Keratinocyte (primary cell): Measurements from ENCODE around the gene UBAC2. TPM values are rescaled to one million over a fixed set of nuclear protein-coding genes. Genes with fewer than 3 reads are reported as not detected.

Experiments
- DNase-seq: peaks from one replicate; pipeline ENCODE4 v3.0.0-alpha.2; 2011; ENCODE audit warnings: low read depth, missing footprints, low spot score
- FAIRE-seq: peaks from 2 replicates; lab custom pipeline; 2011; peaks lifted over from hg19 to GRCh38; lab: Jason Lieb, UNC
- H2AFZ ChIP-seq: 2 replicates; pipeline ENCODE4 v1.6.0; 2012; ENCODE audit warnings: low read length, control low read depth, inconsistent platforms; ENCODE audit not compliant: control insufficient read depth
- H3K27ac ChIP-seq: 2 replicates; pipeline ENCODE4 v1.5.1; 2011; ENCODE audit warnings: low read length; ENCODE audit not compliant: control insufficient read depth, insufficient read depth
- H3K27me3 ChIP-seq: 3 replicates; pipeline ENCODE4 v1.6.0; 2011; ENCODE audit warnings: low read length; ENCODE audit not compliant: control insufficient read depth, insufficient read depth; ENCODE audit errors: extremely low read depth
- H3K36me3 ChIP-seq, 2 experiments: 2 replicates in 1 of 2; 3 replicates in 1 of 2; pipeline ENCODE4 v1.5.1; 2011; ENCODE audit warnings: low read length in 2 of 2, mild to moderate bottlenecking in 1 of 2; ENCODE audit not compliant: control insufficient read depth in 2 of 2, insufficient read depth in 2 of 2; ENCODE audit errors: extremely low read depth in 1 of 2
- H3K4me1 ChIP-seq: 3 replicates; pipeline ENCODE4 v1.5.1; 2011; ENCODE audit warnings: low read length; ENCODE audit not compliant: control insufficient read depth, insufficient read depth; ENCODE audit errors: extremely low read depth
- H3K4me2 ChIP-seq: 3 replicates; pipeline ENCODE4 v1.6.0; 2011; ENCODE audit warnings: low read depth, low read length; ENCODE audit not compliant: control insufficient read depth, insufficient read depth; ENCODE audit errors: extremely low read depth
- H3K4me3 ChIP-seq, 3 experiments: fragments of 200-600 bp in 1 of 3; sonication (generic) in 1 of 3; 2 replicates in 2 of 3; 3 replicates in 1 of 3; pipeline ENCODE4 v1.5.1; 2011 to 2016; ENCODE audit warnings: low read length in 3 of 3, mild to moderate bottlenecking in 3 of 3, control low read depth in 2 of 3, inconsistent platforms in 1 of 3, low read depth in 1 of 3, mixed read lengths in 1 of 3, mixed run types in 1 of 3, moderate library complexity in 1 of 3; ENCODE audit not compliant: control insufficient read depth in 2 of 3, insufficient read depth in 2 of 3; ENCODE audit errors: extremely low read depth in 1 of 3
- H3K79me2 ChIP-seq: 2 replicates; pipeline ENCODE4 v1.6.0; 2012; ENCODE audit warnings: low read length; ENCODE audit not compliant: control insufficient read depth, insufficient read depth
- H3K9ac ChIP-seq: 3 replicates; pipeline ENCODE4 v1.6.0; 2011; ENCODE audit warnings: low read length; ENCODE audit not compliant: control insufficient read depth, insufficient read depth; ENCODE audit errors: extremely low read depth
- H3K9me1 ChIP-seq: 3 replicates; pipeline ENCODE4 v1.6.0; 2011; ENCODE audit warnings: low read length; ENCODE audit not compliant: control insufficient read depth, insufficient read depth; ENCODE audit errors: extremely low read depth
- H3K9me3 ChIP-seq: 2 replicates; pipeline ENCODE4 v1.5.1; 2012; ENCODE audit warnings: low read depth, low read length; ENCODE audit not compliant: control insufficient read depth
- H4K20me1 ChIP-seq: 3 replicates; pipeline ENCODE4 v1.6.0; 2011; ENCODE audit warnings: low read length; ENCODE audit not compliant: control insufficient read depth, insufficient read depth; ENCODE audit errors: extremely low read depth
- EZH2 ChIP-seq: IDR thresholded peaks from one replicate; pipeline ENCODE4 v1.6.1; 2012; ENCODE audit warnings: inconsistent platforms, mild to moderate bottlenecking, low read length, moderate library complexity
- dilution Hi-C: fragments of 300-500 bp; cut with MboI; formaldehyde crosslinking; loops from one replicate; pipeline ENCODE4 v1.7.0; 2020; ENCODE audit warnings: low sequenced_read_pairs; ENCODE audit not compliant: extremely low pct_ligation_motif_present
- polyA plus RNA-seq, 5 experiments: library from polyadenylated mRNA; depleted of rRNA in 3 of 5; stranded (reverse) in 3 of 5; stranded (forward) in 1 of 5; unstranded in 1 of 5; fragments of >200 nt; gene quantifications; 1 replicate in 1 of 5; 2 replicates in 3 of 5; 3 replicates in 1 of 5; pipeline versions ENCODE4 v1.2.1 to v1.2.3, GENCODE V29; 2011 to 2012; ENCODE audit warnings: missing spikeins in 2 of 5, low read depth in 1 of 5, low replicate concordance in 1 of 5
- TF ChIP-seq, protein P1 (sequence below), 3 experiments: IDR thresholded peaks in 1 of 3; conservative IDR thresholded peaks in 1 of 3; optimal IDR thresholded peaks in 1 of 3; 2 replicates in 2 of 3; 3 replicates in 1 of 3; pipeline versions ENCODE3 to v1.5.1; 2011; ENCODE audit warnings: low read length in 3 of 3, mild to moderate bottlenecking in 3 of 3, moderate library complexity in 2 of 3, control low read depth in 1 of 3, inconsistent platforms in 1 of 3; ENCODE audit not compliant: insufficient read depth in 2 of 3; ENCODE audit errors: extremely low read depth in 1 of 3

The UBAC2 gene
- polyA plus RNA-seq, 1 donor (not counting 4 experiments of a cell fraction or from before 2014, with no cell fraction given): 104 TPM

DNA sequence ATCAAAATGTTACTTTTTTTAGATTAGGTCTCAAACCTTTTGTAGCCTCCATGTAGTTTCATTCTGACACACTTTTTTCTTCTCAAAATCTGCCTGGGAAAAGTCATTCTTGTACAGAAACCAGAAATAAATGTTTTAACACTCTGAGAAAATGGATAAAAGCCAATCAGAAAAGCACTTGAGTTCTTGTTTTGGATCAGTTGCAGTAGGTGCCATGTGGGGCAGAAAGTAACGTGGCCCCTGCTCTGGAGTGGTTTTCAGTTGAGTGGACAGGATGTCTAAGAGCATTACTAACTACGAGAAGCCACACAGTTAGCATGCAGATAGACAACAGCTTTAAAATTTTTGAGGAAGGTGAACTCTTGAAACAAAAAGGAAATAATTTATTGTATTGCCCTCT is 87.4 kb downstream of the UBAC2 start:
- Histone ChIP-seq H3K27ac (no peak overlapping the region), H3K9me3 (no peaks in the 10 kb centered on the region), H3K4me1 (peaks cover 13% of the 10 kb centered on the region), H3K27me3 (no peaks in the 10 kb centered on the region), H3K4me3 (no peak overlapping the region), H3K79me2 (no peaks in the 10 kb centered on the region), H3K9me1 (no peaks in the 10 kb centered on the region), H3K4me2 (no peak overlapping the region), H3K9ac (no peak overlapping the region), H4K20me1 (peaks cover 3% of the 10 kb centered on the region), H2AFZ (no peak overlapping the region), H3K36me3 (peaks cover 0 to 2% of the 10 kb centered on the region in 2 experiments)
- DNase-seq (no peak), FAIRE-seq (no peak)
- dilution Hi-C loops: no loop called here
- TF ChIP-seq EZH2: no peak
- TF ChIP-seq, protein P1, sequence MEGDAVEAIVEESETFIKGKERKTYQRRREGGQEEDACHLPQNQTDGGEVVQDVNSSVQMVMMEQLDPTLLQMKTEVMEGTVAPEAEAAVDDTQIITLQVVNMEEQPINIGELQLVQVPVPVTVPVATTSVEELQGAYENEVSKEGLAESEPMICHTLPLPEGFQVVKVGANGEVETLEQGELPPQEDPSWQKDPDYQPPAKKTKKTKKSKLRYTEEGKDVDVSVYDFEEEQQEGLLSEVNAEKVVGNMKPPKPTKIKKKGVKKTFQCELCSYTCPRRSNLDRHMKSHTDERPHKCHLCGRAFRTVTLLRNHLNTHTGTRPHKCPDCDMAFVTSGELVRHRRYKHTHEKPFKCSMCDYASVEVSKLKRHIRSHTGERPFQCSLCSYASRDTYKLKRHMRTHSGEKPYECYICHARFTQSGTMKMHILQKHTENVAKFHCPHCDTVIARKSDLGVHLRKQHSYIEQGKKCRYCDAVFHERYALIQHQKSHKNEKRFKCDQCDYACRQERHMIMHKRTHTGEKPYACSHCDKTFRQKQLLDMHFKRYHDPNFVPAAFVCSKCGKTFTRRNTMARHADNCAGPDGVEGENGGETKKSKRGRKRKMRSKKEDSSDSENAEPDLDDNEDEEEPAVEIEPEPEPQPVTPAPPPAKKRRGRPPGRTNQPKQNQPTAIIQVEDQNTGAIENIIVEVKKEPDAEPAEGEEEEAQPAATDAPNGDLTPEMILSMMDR (optimal IDR thresholded peaks at IDR 0.05 in 1 of 3, IDR thresholded peaks at IDR 0.05 in 1 of 3, conservative IDR thresholded peaks at IDR 0.05 in 1 of 3; ENCODE audit: extremely low read depth in 1 of 3, insufficient read depth in 2 of 3, low read length in 3 of 3): no peak

DNA sequence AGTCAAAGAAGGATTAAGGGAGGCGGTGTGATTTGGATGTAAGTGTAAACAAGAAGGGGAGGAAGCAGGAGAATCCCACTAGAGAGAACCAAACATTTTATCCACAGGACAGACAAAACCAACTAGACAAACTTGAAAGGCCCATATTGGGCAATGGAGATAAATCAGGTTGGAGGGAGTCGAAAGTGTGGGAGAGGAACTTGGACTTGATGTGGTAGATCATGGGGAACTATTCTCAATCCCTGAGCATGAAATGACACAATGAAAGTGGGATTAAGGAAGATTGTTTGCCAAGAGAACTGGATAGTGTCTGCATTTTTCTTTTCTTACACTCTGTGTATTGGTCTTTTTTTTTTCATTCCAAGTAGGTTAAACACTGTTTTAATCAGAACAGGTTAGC is 88.6 kb downstream of the UBAC2 start:
- no peak overlapping the region for H3K4me2 ChIP-seq
- H2AFZ ChIP-seq: no peak overlapping the region
- no peak overlapping the region for H3K9ac ChIP-seq
- FAIRE-seq (no peak), DNase-seq (no peak)
- dilution Hi-C loops: no loop called here
- H3K9me3 ChIP-seq: no peaks in the 10 kb centered on the region
- H3K4me3 ChIP-seq: no peak overlapping the region
- peaks cover 0 to 2% of the 10 kb centered on the region in 2 experiments for H3K36me3 ChIP-seq
- H3K27me3 ChIP-seq: no peaks in the 10 kb centered on the region
- peaks cover 13% of the 10 kb centered on the region for H3K4me1 ChIP-seq
- H3K27ac ChIP-seq: no peak overlapping the region
- H3K79me2 ChIP-seq: no peaks in the 10 kb centered on the region
- H3K9me1 ChIP-seq: no peaks in the 10 kb centered on the region
- TF ChIP-seq EZH2: no peak
- TF ChIP-seq, protein P1 (optimal IDR thresholded peaks at IDR 0.05 in 1 of 3, IDR thresholded peaks at IDR 0.05 in 1 of 3, conservative IDR thresholded peaks at IDR 0.05 in 1 of 3; ENCODE audit: extremely low read depth in 1 of 3, insufficient read depth in 2 of 3, low read length in 3 of 3): no peak
- peaks cover 3% of the 10 kb centered on the region for H4K20me1 ChIP-seq
